Neuronal stem cell (in vitro differentiated cells): ENCODE data around the gene EHMT1. TPM values are rescaled to one million over a fixed set of nuclear protein-coding genes. Genes with fewer than 3 reads are reported as not detected.
"Not testable (repeated sequence)": the region's sequence is repeated elsewhere in the genome, so short reads cannot be mapped to it uniquely, and the experiment has no call there.

Experiments
- DNase-seq: peaks from one replicate; pipeline ENCODE4 v3.0.0-alpha.2; 2013; ENCODE audit warnings: low spot score
- H2AFZ ChIP-seq: one replicate; pipeline ENCODE4 v1.6.1; 2013; ENCODE audit warnings: mild to moderate bottlenecking, low read length, inconsistent platforms
- H2AK5ac ChIP-seq: 2 replicates; pipeline ENCODE4 v1.6.1; 2013; ENCODE audit warnings: low read depth, mild to moderate bottlenecking, inconsistent platforms, low read length, moderate library complexity, mixed read lengths
- H2BK120ac ChIP-seq: 2 replicates; pipeline ENCODE4 v1.6.1; 2013; ENCODE audit warnings: low read depth, mild to moderate bottlenecking, inconsistent platforms, low read length, moderate library complexity, mixed read lengths
- H2BK12ac ChIP-seq: one replicate; pipeline ENCODE4 v1.6.1; 2013; ENCODE audit warnings: low read length, inconsistent platforms
- H2BK15ac ChIP-seq: 2 replicates; pipeline ENCODE4 v1.6.1; 2013; ENCODE audit warnings: mild to moderate bottlenecking, low read length, inconsistent platforms, mixed read lengths
- H2BK5ac ChIP-seq: one replicate; pipeline ENCODE4 v1.6.1; 2013; ENCODE audit warnings: inconsistent platforms, mild to moderate bottlenecking, low read length, moderate library complexity
- H3K14ac ChIP-seq: one replicate; pipeline ENCODE4 v1.6.1; 2013; ENCODE audit warnings: low read length, inconsistent platforms
- H3K18ac ChIP-seq: 2 replicates; pipeline ENCODE4 v1.6.1; 2013; ENCODE audit warnings: low read length, inconsistent platforms
- H3K23ac ChIP-seq: 2 replicates; pipeline ENCODE4 v1.6.1; 2013; ENCODE audit warnings: low read depth, mild to moderate bottlenecking, mixed read lengths, low read length, inconsistent platforms; ENCODE audit not compliant: poor library complexity
- H3K27ac ChIP-seq: replicated peaks from 3 replicates; pipeline ENCODE4 v1.5.1; 2013; ENCODE audit warnings: low read length, inconsistent platforms
- H3K27me3 ChIP-seq, 3 experiments: 2 replicates each; pipeline ENCODE4 v1.6.1; 2013; ENCODE audit warnings: low read length in 3 of 3, mild to moderate bottlenecking in 2 of 3, inconsistent platforms in 1 of 3, low read depth in 1 of 3, mixed read lengths in 1 of 3, moderate library complexity in 1 of 3; ENCODE audit not compliant: control insufficient read depth in 3 of 3, insufficient read depth in 3 of 3
- H3K36me3 ChIP-seq, 2 donors: replicated peaks in 1 of 2; 2 replicates each; pipeline ENCODE4 v1.6.1; 2013; ENCODE audit warnings: low read length in 2 of 2; ENCODE audit not compliant: control insufficient read depth in 2 of 2, insufficient read depth in 2 of 2
- H3K4ac ChIP-seq: 2 replicates; pipeline ENCODE4 v1.6.1; 2013; ENCODE audit warnings: inconsistent platforms, mild to moderate bottlenecking, low read length, moderate library complexity
- H3K4me1 ChIP-seq, 2 donors: 1 replicate in 1 of 2; 2 replicates in 1 of 2; pipeline ENCODE4 v1.6.1; 2013; ENCODE audit warnings: low read length in 2 of 2, low read depth in 1 of 2; ENCODE audit not compliant: control insufficient read depth in 2 of 2, insufficient read depth in 1 of 2
- H3K4me2 ChIP-seq: one replicate; pipeline ENCODE4 v1.6.1; 2013; ENCODE audit warnings: mild to moderate bottlenecking, low read length, inconsistent platforms; ENCODE audit not compliant: insufficient read depth, poor library complexity, severe bottlenecking
- H3K4me3 ChIP-seq, 2 donors: 2 replicates each; pipeline ENCODE4 v1.5.1; 2013; ENCODE audit warnings: low read length in 2 of 2, mild to moderate bottlenecking in 2 of 2, inconsistent platforms in 1 of 2, moderate library complexity in 1 of 2
- H3K79me1 ChIP-seq: one replicate; pipeline ENCODE4 v1.6.1; 2013; ENCODE audit warnings: low read depth, mild to moderate bottlenecking, inconsistent platforms, low read length, moderate library complexity
- H3K9ac ChIP-seq: one replicate; pipeline ENCODE4 v1.6.1; 2013; ENCODE audit warnings: mild to moderate bottlenecking, low read depth, low read length, inconsistent platforms; ENCODE audit not compliant: poor library complexity
- H3K9me3 ChIP-seq, 2 donors: replicated peaks in 1 of 2; 2 replicates each; pipeline versions ENCODE3 to v1.6.1; 2013; ENCODE audit warnings: low read length in 2 of 2, mild to moderate bottlenecking in 2 of 2, inconsistent platforms in 1 of 2, low read depth in 1 of 2, mixed read lengths in 1 of 2, moderate library complexity in 1 of 2; ENCODE audit not compliant: control insufficient read depth in 2 of 2, insufficient read depth in 1 of 2
- H4K8ac ChIP-seq: one replicate; pipeline ENCODE4 v1.6.1; 2013; ENCODE audit warnings: low read depth, mild to moderate bottlenecking, inconsistent platforms, low read length, moderate library complexity
- H4K91ac ChIP-seq: one replicate; pipeline ENCODE4 v1.6.1; 2013; ENCODE audit warnings: low read length, low read depth, mild to moderate bottlenecking, inconsistent platforms; ENCODE audit not compliant: poor library complexity
- WGBS, 2 donors: extraction: QIAGEN DNeasy Blood & Tissue Kit; methylation state at CpG; one replicate each; pipeline ENCODE4 v1.1.7; 2013; ENCODE audit warnings: missing lambda C conversion rate in 2 of 2, mixed read lengths in 1 of 2; ENCODE audit not compliant: insufficient read length in 2 of 2, insufficient replicate concordance in 1 of 2; ENCODE audit errors: extremely low coverage in 2 of 2; 5-methylcytosine and 5-hydroxymethylcytosine counted together
- small RNA-seq: library from polyadenylated mRNA; stranded (forward); fragments of <200 nt; extraction: miRNeasy Mini kit (QIAGEN cat#:217004); gene quantifications from one replicate; pipeline ENCODE3, GENCODE V24; 2013; ENCODE audit not compliant: insufficient read depth

The EHMT1 gene

DNA sequence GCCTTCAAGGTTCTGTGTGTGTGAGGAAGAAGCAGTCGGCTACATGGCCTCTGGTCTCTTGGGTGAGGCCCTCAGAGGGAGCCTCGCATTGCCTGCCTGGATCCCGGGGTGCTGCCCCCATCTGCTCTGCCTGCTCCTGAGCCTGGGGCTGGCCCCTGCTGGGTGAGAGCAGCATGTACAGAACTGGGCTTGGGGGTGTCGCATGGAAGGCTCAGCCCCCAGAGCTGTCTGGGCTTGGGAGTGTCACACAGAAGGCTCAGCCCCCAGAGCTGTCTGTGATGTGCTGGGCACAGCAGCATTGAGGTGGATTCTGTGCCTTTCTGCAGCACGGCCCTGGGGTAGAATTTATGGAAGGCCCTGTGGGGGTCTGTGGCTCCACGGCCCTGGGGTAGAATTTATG is 265.2 kb downstream of the EHMT1 start:
- not testable (repeated sequence) for H3K79me1 ChIP-seq, H3K4me3 ChIP-seq, H3K4me1 ChIP-seq, H4K8ac ChIP-seq, H3K9ac ChIP-seq, H2BK5ac ChIP-seq, H3K23ac ChIP-seq, H2AK5ac ChIP-seq, H2BK120ac ChIP-seq, H3K36me3 ChIP-seq, H2AFZ ChIP-seq, H3K4me2 ChIP-seq, H4K91ac ChIP-seq, H3K9me3 ChIP-seq, H3K27me3 ChIP-seq, H2BK15ac ChIP-seq, DNase-seq, H3K4ac ChIP-seq, H3K14ac ChIP-seq, H2BK12ac ChIP-seq, H3K27ac ChIP-seq, H3K18ac ChIP-seq
- no CpG with 5 or more reads among the region's 6 CpGs for WGBS, 2 donors

DNA sequence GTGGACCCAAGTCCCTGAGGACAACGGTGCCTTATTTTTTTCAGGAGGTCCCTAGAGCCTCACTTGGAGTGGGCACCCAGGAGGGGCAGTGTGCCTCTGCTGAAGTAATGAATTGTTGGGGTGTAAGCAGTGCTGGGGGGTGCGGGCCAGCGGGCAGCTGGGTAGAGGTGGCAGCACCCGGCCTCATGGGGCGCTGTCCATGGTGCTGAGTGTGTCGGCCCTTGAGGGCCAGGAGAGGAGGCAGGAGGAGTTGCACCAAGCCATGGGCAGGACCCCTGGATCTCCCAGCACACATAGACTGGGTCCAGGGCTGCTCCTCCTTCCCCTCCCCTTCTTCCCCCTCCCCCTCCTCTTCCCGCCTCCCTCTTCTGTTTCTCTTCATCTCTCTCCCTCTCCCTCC is 265.7 kb downstream of the EHMT1 start:
- not testable (repeated sequence) for H2AK5ac ChIP-seq, H3K14ac ChIP-seq, H3K9ac ChIP-seq, H3K4me3 ChIP-seq, H4K8ac ChIP-seq, H3K27me3 ChIP-seq, H3K4ac ChIP-seq, H3K79me1 ChIP-seq, H3K36me3 ChIP-seq, H3K18ac ChIP-seq, H2BK12ac ChIP-seq, H3K9me3 ChIP-seq, H2BK5ac ChIP-seq, H3K27ac ChIP-seq, H4K91ac ChIP-seq, H2BK120ac ChIP-seq, H2BK15ac ChIP-seq, H3K4me2 ChIP-seq, H3K23ac ChIP-seq, H3K4me1 ChIP-seq, DNase-seq, H2AFZ ChIP-seq
- WGBS, 2 donors = 100% methylated on average over 1 of the region's 7 CpGs

DNA sequence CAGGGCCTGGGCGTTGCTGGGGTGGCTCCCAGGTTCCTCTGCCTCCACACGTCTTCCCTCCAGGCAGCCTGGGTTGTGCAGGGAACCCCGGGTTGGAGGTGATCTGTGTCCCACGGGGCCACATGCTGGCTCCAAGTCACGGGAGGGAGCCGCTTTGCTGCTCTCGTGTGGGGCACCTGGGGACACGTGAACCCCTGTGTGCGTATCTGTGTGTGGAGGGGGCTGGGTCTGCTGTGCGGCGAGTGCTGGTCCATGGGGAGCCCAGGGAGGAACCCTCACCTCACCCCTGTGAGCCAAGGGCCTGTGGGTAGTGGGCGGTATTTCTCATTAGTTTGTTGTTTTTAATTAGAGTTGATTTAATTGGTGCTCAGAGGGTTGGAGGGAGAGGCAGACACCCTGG is 266.3 kb downstream of the EHMT1 start:
- not testable (repeated sequence) for H3K79me1 ChIP-seq, H3K4me2 ChIP-seq, DNase-seq, H3K36me3 ChIP-seq, H2BK5ac ChIP-seq, H4K8ac ChIP-seq, H3K9ac ChIP-seq, H4K91ac ChIP-seq, H2AK5ac ChIP-seq, H2BK120ac ChIP-seq, H2AFZ ChIP-seq, H3K4ac ChIP-seq, H3K27me3 ChIP-seq, H3K4me1 ChIP-seq, H3K9me3 ChIP-seq, H3K27ac ChIP-seq, H2BK12ac ChIP-seq, H2BK15ac ChIP-seq, H3K18ac ChIP-seq, H3K4me3 ChIP-seq, H3K23ac ChIP-seq, H3K14ac ChIP-seq
- WGBS, 2 donors = no CpG with 5 or more reads among the region's 12 CpGs

Small RNA genes lying within 50 kb of the gene (small RNA-seq; reads per million reads assigned to genes)
- gene MIR602 (not detected), gene RF00017 (not detected)
